Thyroid gland (tissue), 4 donors: ENCODE measurements around the gene EEF1AKMT3. TPM values are rescaled to one million over a fixed set of nuclear protein-coding genes. Genes with fewer than 3 reads are reported as not detected.
"Not testable (repeated sequence)": the region's sequence is repeated elsewhere in the genome, so short reads cannot be mapped to it uniquely, and the experiment has no call there.

Experiments used
- DNase-seq, 2 donors: peaks; one replicate each; pipeline ENCODE4 v3.0.0-alpha.2; 2019
- H3K27ac ChIP-seq, 3 donors: fragments of 200-600 bp; sonication (generic); 1 replicate in 2 of 3; 2 replicates in 1 of 3; pipeline ENCODE4 v1.5.1; 2016 to 2019; ENCODE audit warnings: mild to moderate bottlenecking in 1 of 3, moderate library complexity in 1 of 3
- H3K27me3 ChIP-seq: fragments of 200-600 bp; sonication (generic); one replicate; pipeline ENCODE4 v1.5.1; 2019
- H3K36me3 ChIP-seq, 2 donors: fragments of 200-600 bp; sonication (generic); one replicate each; pipeline ENCODE4 v1.5.1; 2016 to 2019
- H3K4me1 ChIP-seq, 2 donors: fragments of 200-600 bp; sonication (generic); one replicate each; pipeline ENCODE4 v1.5.1; 2017 to 2019
- H3K4me3 ChIP-seq, 3 donors: fragments of 200-600 bp; sonication (generic); replicated peaks in 1 of 3; 1 replicate in 2 of 3; 2 replicates in 1 of 3; pipeline ENCODE4 v1.5.1; 2016; ENCODE audit warnings: mild to moderate bottlenecking in 1 of 3
- H3K9me3 ChIP-seq: fragments of 200-600 bp; sonication (generic); one replicate; pipeline ENCODE4 v1.5.1; 2017
- CTCF ChIP-seq, 6 experiments: fragments of 200-600 bp in 3 of 6; fragments of 450-650 bp in 3 of 6; sonication (generic) in 3 of 6; IDR thresholded peaks; one replicate each; pipeline ENCODE4 v1.5.1; 2016 to 2019; ENCODE audit warnings: antibody characterized with exemption in 6 of 6, mild to moderate bottlenecking in 2 of 6, inconsistent platforms in 1 of 6, moderate library complexity in 1 of 6
- POLR2A ChIP-seq, 2 donors: fragments of 450-650 bp; IDR thresholded peaks; one replicate each; pipeline ENCODE4 v1.6.1; 2017; ENCODE audit warnings: antibody characterized with exemption in 2 of 2, mild to moderate bottlenecking in 2 of 2, moderate library complexity in 1 of 2
- WGBS, 2 donors: methylation state at CpG; one replicate each; pipeline ENCODE4 v1.1.5; 2017; 5-methylcytosine and 5-hydroxymethylcytosine counted together
- intact Hi-C: fragments of 100-400 bp; cut with DNase I; formaldehyde crosslinking; loops from one replicate; pipeline ENCODE4 v1.15.1; 2023
- total RNA-seq, 4 donors: library from RNA; depleted of rRNA; stranded (reverse); fragments of >200 nt; gene quantifications; one replicate each; pipeline ENCODE4 v1.2.3, GENCODE V29; 2016

The EEF1AKMT3 gene
- total RNA-seq, 4 donors from 2014 or later: 12.1 to 20.4 (median 16.5) TPM

GRCh38 chr12:57816001-57816854 is 43.8 kb downstream of the EEF1AKMT3 start:
- no peak overlapping the region for H3K4me3 ChIP-seq
- H3K9me3 ChIP-seq: no peaks in the 10 kb centered on the region
- no peak for DNase-seq
- H3K27ac ChIP-seq: peak overlapping the region in 1 of 3 donors; percentile 23
- TF ChIP-seq CTCF (IDR thresholded peaks at IDR 0.05): no peak
- no peak for TF ChIP-seq POLR2A (IDR thresholded peaks at IDR 0.05)
- 46 to 69% methylated on average over 3 of the region's 3 CpGs for WGBS, 2 donors
- peaks cover 6 to 26% of the 10 kb centered on the region in 2 donors for H3K36me3 ChIP-seq
- intact Hi-C loops: no loop called here
- H3K4me1 ChIP-seq: peaks cover 10 to 14% of the 10 kb centered on the region in 2 donors
- H3K27me3 ChIP-seq: no peaks in the 10 kb centered on the region

- Histone ChIP-seq H3K9me3 (no peaks in the 10 kb centered on the region), H3K27ac (peak overlapping the region in 1 of 3 donors; percentile 32), H3K4me3 (no peak overlapping the region), H3K27me3 (no peaks in the 10 kb centered on the region), H3K36me3 (peaks cover 12 to 26% of the 10 kb centered on the region in 2 donors), H3K4me1 (peaks cover 10 to 14% of the 10 kb centered on the region in 2 donors)
- 52 to 64% methylated on average over 5 of the region's 5 CpGs for WGBS, 2 donors
- TF ChIP-seq POLR2A (IDR thresholded peaks at IDR 0.05): no peak
- intact Hi-C loops: no loop called here
- no peak for DNase-seq
Measured at GRCh38 chr12:57816855-57817151, 44.4 kb downstream of the EEF1AKMT3 start.

GRCh38 chr12:57817261-57817989 is 45.0 kb downstream of the EEF1AKMT3 start:
- intact Hi-C loops: no loop called here
- Histone ChIP-seq H3K27ac (peak overlapping the region in 1 of 3 donors; percentile 32), H3K36me3 (peaks cover 18 to 28% of the 10 kb centered on the region in 2 donors), H3K27me3 (no peaks in the 10 kb centered on the region), H3K9me3 (no peaks in the 10 kb centered on the region), H3K4me1 (peaks cover 10 to 14% of the 10 kb centered on the region in 2 donors), H3K4me3 (no peak overlapping the region)
- WGBS, 2 donors: 66 to 81% methylated on average over 8 of the region's 8 CpGs
- no peak for DNase-seq
- no peak for TF ChIP-seq POLR2A (IDR thresholded peaks at IDR 0.05)
- no peak for TF ChIP-seq CTCF (IDR thresholded peaks at IDR 0.05)

- WGBS, 2 donors: 75 to 79% methylated on average over 3 of the region's 3 CpGs
- H3K36me3 ChIP-seq: peaks cover 24 to 32% of the 10 kb centered on the region in 2 donors
- H3K27ac ChIP-seq, H3K4me3 ChIP-seq, DNase-seq, H3K9me3 ChIP-seq, intact Hi-C loops, H3K27me3 ChIP-seq: not testable (repeated sequence)
- H3K4me1 ChIP-seq: peaks cover 10 to 14% of the 10 kb centered on the region in 2 donors
Measured at GRCh38 chr12:57817990-57818331, 45.5 kb downstream of the EEF1AKMT3 start.

GRCh38 chr12:57820119-57820518 is 47.7 kb downstream of the EEF1AKMT3 start:
- H3K27ac ChIP-seq, H3K27me3 ChIP-seq, DNase-seq, H3K9me3 ChIP-seq, H3K4me3 ChIP-seq, intact Hi-C loops: not testable (repeated sequence)
- Histone ChIP-seq H3K4me1 (peaks cover 10 to 14% of the 10 kb centered on the region in 2 donors), H3K36me3 (peaks cover 43 to 52% of the 10 kb centered on the region in 2 donors)
- WGBS, 2 donors: 75 to 81% methylated on average over 8 of the region's 8 CpGs

GRCh38 chr12:57821015-57821414 is 48.6 kb downstream of the EEF1AKMT3 start:
- 89 to 100% methylated on average over 4 to 5 of the region's 5 CpGs for WGBS, 2 donors
- H3K9me3 ChIP-seq, H3K27me3 ChIP-seq, intact Hi-C loops, H3K4me3 ChIP-seq, DNase-seq, H3K27ac ChIP-seq: not testable (repeated sequence)
- peaks cover 52 to 61% of the 10 kb centered on the region in 2 donors for H3K36me3 ChIP-seq
- H3K4me1 ChIP-seq: peaks cover 10 to 14% of the 10 kb centered on the region in 2 donors
